OCI-LY7 (cell line): ENCODE results near the gene KRTAP5-9.

ENCODE experiments used
- EZH2phosphoT487 ChIP-seq: fragments of 200-600 bp; sonication (generic); IDR thresholded peaks from 2 replicates; pipeline ENCODE4 v1.6.1; 2018; ENCODE audit warnings: low read depth, borderline replicate concordance, mild to moderate bottlenecking, mixed run types, antibody characterized with exemption, low read length, moderate library complexity, mixed read lengths
- TF ChIP-seq, protein P1 (sequence below): fragments of 200-600 bp; sonication (generic); conservative IDR thresholded peaks from 2 replicates; pipeline ENCODE4 v1.5.1; 2014; ENCODE audit warnings: mild to moderate bottlenecking, antibody characterized with exemption, low read length, moderate library complexity, mixed read lengths

GRCh38 chr11:71572811-71573210 lies 24.6 kb downstream of the KRTAP5-9 start:
- TF ChIP-seq, protein P1, sequence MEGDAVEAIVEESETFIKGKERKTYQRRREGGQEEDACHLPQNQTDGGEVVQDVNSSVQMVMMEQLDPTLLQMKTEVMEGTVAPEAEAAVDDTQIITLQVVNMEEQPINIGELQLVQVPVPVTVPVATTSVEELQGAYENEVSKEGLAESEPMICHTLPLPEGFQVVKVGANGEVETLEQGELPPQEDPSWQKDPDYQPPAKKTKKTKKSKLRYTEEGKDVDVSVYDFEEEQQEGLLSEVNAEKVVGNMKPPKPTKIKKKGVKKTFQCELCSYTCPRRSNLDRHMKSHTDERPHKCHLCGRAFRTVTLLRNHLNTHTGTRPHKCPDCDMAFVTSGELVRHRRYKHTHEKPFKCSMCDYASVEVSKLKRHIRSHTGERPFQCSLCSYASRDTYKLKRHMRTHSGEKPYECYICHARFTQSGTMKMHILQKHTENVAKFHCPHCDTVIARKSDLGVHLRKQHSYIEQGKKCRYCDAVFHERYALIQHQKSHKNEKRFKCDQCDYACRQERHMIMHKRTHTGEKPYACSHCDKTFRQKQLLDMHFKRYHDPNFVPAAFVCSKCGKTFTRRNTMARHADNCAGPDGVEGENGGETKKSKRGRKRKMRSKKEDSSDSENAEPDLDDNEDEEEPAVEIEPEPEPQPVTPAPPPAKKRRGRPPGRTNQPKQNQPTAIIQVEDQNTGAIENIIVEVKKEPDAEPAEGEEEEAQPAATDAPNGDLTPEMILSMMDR: no peak
- TF ChIP-seq EZH2phosphoT487: no peak
